HepG2 (cell line): ENCODE measurements around the gene PPP1R15A. TPM values are rescaled to one million over a fixed set of nuclear protein-coding genes. Genes with fewer than 3 reads are reported as not detected.
A peak's percentile ranks its signal among the peaks of the same experiment; 100 is the strongest.

Source experiments
- CEBPG ChIP-seq: IDR thresholded peaks from 2 replicates; pipeline ENCODE4 v1.6.1; 2016
- DPF2 ChIP-seq: sonication (generic); formaldehyde crosslinking; IDR thresholded peaks from 2 replicates; pipeline ENCODE4 v1.4.0; 2020; ENCODE audit warnings: mild to moderate bottlenecking, low read depth, missing genetic modification reagents, borderline replicate concordance
- SYNCRIP ChIP-seq: fragments of 200-400 bp; formaldehyde crosslinking; IDR thresholded peaks from 2 replicates; pipeline ENCODE4 v1.6.1; 2018; ENCODE audit warnings: mild to moderate bottlenecking, low read depth, low read length; ENCODE audit not compliant: insufficient read depth
- ZBTB20 ChIP-seq: sonication (generic); formaldehyde crosslinking; IDR thresholded peaks from 2 replicates; pipeline ENCODE4 v1.8.1; 2023; ENCODE audit warnings: missing genetic modification reagents, low read depth, mild to moderate bottlenecking, borderline replicate concordance
- ZBTB21 ChIP-seq: sonication (generic); formaldehyde crosslinking; IDR thresholded peaks from 2 replicates; pipeline ENCODE4 v1.4.0; 2020; ENCODE audit warnings: missing genetic modification reagents
- ZC3H4 ChIP-seq: sonication (generic); formaldehyde crosslinking; IDR thresholded peaks from 2 replicates; pipeline ENCODE4 v1.4.0; 2020; ENCODE audit warnings: missing genetic modification reagents, borderline replicate concordance
- ZNF34 ChIP-seq: sonication (generic); formaldehyde crosslinking; IDR thresholded peaks from 2 replicates; pipeline ENCODE4 v1.4.0; 2020; ENCODE audit warnings: mild to moderate bottlenecking, missing genetic modification reagents, borderline replicate concordance
- ZNF552 ChIP-seq: sonication (generic); formaldehyde crosslinking; IDR thresholded peaks from 2 replicates; pipeline ENCODE4 v1.9.0; 2022; ENCODE audit warnings: missing genetic modification reagents, mild to moderate bottlenecking, borderline replicate concordance
- ZNF879 ChIP-seq: sonication (generic); formaldehyde crosslinking; IDR thresholded peaks from 2 replicates; pipeline ENCODE4 v1.8.1; 2023; ENCODE audit warnings: missing genetic modification reagents
- polyA plus RNA-seq, 8 experiments: library from polyadenylated mRNA; depleted of rRNA in 3 of 8; stranded (reverse) in 7 of 8; unstranded in 1 of 8; fragments of >200 nt; fragmentation: Illumina TruSeq in 4 of 8; extraction: Trizol in 4 of 8; gene quantifications; 2 replicates each; pipeline versions ENCODE4 v1.2.1 to v1.2.3, GENCODE V29; 2011 to 2016; ENCODE audit warnings: low read depth in 4 of 8, missing spikeins in 1 of 8, mixed read lengths in 1 of 8; ENCODE audit not compliant: insufficient read depth in 1 of 8
- total RNA-seq, 5 experiments: library from RNA; depleted of rRNA; stranded (reverse); fragments of >200 nt; fragmentation: Illumina TruSeq; extraction: Trizol; gene quantifications; 2 replicates each; pipeline ENCODE4 v1.2.3, GENCODE V29; 2016; ENCODE audit warnings: low read depth in 1 of 5
- TF ChIP-seq, protein P1 (sequence below): sonication (generic); formaldehyde crosslinking; IDR thresholded peaks from 2 replicates; pipeline ENCODE4 v1.4.0; 2020; ENCODE audit warnings: missing genetic modification reagents, low read depth, mild to moderate bottlenecking, borderline replicate concordance
- TF ChIP-seq, protein P2 (sequence below): sonication (generic); formaldehyde crosslinking; IDR thresholded peaks from 2 replicates; pipeline ENCODE4 v1.4.0; 2020; ENCODE audit warnings: low read depth, missing genetic modification reagents
- TF ChIP-seq, protein P3 (sequence below): sonication (generic); formaldehyde crosslinking; IDR thresholded peaks from 2 replicates; pipeline ENCODE4 v1.4.0; 2020; ENCODE audit warnings: missing genetic modification reagents, borderline replicate concordance
- TF ChIP-seq, protein P4 (sequence below): sonication (generic); formaldehyde crosslinking; IDR thresholded peaks from 2 replicates; pipeline ENCODE4 v1.4.0; 2020; ENCODE audit warnings: mild to moderate bottlenecking, missing genetic modification reagents
- TF ChIP-seq, protein P5 (sequence below), 2 experiments: sonication (generic) in 1 of 2; formaldehyde crosslinking in 1 of 2; IDR thresholded peaks; 2 replicates each; pipeline versions ENCODE4 v1.5.1 to v1.6.1; 2011 to 2020; ENCODE audit warnings: borderline replicate concordance in 1 of 2, low read depth in 1 of 2, low read length in 1 of 2, mild to moderate bottlenecking in 1 of 2, missing genetic modification reagents in 1 of 2, moderate library complexity in 1 of 2

PPP1R15A gene
- total and polyA plus RNA-seq, 2 of the 13 experiments (the other 11 are each of a cell fraction or from before 2014, with no cell fraction given): 15.6 to 18.5 TPM

DNA sequence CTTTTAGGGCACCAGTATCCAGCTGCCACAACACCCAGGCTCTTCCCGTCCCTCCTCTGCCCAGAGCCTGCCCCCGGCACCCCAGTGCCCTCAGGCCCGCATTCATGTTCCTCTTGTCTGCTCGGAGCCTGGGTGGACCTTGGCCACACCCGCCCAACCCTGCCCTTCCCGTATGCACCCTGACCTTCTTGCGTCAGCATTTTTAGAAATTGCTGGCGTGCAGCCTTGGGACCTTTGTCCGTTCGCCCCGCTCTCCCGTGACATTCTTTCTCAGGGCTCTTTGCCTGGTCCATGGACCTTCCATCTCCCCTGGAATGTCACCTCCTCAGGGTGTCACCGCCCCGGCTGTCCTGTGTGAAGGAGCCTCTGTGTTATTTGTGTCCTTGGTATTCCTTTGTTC, 35.5 kb downstream of the PPP1R15A start (continued):
- TF ChIP-seq, protein P1, sequence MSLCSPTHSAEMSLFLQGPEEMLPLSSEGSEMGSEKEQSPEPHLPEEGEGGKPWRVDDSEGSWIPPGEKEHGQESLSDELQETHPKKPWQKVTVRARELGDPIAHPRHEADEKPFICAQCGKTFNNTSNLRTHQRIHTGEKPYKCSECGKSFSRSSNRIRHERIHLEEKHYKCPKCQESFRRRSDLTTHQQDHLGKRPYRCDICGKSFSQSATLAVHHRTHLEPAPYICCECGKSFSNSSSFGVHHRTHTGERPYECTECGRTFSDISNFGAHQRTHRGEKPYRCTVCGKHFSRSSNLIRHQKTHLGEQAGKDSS (CRISPR knock-in tag): no peak; the same call in 1 of the 2 replicates
- TF ChIP-seq ZBTB20 (CRISPR knock-in tag): no peak
- TF ChIP-seq, protein P2, sequence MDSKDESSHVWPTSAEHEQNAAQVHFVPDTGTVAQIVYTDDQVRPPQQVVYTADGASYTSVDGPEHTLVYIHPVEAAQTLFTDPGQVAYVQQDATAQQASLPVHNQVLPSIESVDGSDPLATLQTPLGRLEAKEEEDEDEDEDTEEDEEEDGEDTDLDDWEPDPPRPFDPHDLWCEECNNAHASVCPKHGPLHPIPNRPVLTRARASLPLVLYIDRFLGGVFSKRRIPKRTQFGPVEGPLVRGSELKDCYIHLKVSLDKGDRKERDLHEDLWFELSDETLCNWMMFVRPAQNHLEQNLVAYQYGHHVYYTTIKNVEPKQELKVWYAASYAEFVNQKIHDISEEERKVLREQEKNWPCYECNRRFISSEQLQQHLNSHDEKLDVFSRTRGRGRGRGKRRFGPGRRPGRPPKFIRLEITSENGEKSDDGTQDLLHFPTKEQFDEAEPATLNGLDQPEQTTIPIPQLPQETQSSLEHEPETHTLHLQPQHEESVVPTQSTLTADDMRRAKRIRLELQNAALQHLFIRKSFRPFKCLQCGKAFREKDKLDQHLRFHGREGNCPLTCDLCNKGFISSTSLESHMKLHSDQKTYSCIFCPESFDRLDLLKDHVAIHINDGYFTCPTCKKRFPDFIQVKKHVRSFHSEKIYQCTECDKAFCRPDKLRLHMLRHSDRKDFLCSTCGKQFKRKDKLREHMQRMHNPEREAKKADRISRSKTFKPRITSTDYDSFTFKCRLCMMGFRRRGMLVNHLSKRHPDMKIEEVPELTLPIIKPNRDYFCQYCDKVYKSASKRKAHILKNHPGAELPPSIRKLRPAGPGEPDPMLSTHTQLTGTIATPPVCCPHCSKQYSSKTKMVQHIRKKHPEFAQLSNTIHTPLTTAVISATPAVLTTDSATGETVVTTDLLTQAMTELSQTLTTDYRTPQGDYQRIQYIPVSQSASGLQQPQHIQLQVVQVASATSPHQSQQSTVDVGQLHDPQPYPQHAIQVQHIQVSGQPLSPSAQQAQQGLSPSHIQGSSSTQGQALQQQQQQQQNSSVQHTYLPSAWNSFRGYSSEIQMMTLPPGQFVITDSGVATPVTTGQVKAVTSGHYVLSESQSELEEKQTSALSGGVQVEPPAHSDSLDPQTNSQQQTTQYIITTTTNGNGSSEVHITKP: 0 out of 2 replicates have a peak, but pooled peaks have one; percentile 40
- TF ChIP-seq ZC3H4 (CRISPR knock-in tag): no peak
- TF ChIP-seq DPF2 (CRISPR knock-in tag): peak; percentile 72
- 0 out of 2 replicates have a peak, but pooled peaks have one; percentile 49 for TF ChIP-seq ZBTB21 (CRISPR knock-in tag)
- TF ChIP-seq CEBPG (CRISPR knock-in tag): peak; percentile 93
- TF ChIP-seq, protein P3, sequence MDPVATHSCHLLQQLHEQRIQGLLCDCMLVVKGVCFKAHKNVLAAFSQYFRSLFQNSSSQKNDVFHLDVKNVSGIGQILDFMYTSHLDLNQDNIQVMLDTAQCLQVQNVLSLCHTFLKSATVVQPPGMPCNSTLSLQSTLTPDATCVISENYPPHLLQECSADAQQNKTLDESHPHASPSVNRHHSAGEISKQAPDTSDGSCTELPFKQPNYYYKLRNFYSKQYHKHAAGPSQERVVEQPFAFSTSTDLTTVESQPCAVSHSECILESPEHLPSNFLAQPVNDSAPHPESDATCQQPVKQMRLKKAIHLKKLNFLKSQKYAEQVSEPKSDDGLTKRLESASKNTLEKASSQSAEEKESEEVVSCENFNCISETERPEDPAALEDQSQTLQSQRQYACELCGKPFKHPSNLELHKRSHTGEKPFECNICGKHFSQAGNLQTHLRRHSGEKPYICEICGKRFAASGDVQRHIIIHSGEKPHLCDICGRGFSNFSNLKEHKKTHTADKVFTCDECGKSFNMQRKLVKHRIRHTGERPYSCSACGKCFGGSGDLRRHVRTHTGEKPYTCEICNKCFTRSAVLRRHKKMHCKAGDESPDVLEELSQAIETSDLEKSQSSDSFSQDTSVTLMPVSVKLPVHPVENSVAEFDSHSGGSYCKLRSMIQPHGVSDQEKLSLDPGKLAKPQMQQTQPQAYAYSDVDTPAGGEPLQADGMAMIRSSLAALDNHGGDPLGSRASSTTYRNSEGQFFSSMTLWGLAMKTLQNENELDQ: no peak
- TF ChIP-seq ZNF34 (CRISPR knock-in tag): no peak
- no peak for TF ChIP-seq ZNF879 (CRISPR knock-in tag)
- TF ChIP-seq ZNF552 (CRISPR knock-in tag): 0 out of 2 replicates have a peak, but pooled peaks have one; percentile 43
- TF ChIP-seq, protein P4, sequence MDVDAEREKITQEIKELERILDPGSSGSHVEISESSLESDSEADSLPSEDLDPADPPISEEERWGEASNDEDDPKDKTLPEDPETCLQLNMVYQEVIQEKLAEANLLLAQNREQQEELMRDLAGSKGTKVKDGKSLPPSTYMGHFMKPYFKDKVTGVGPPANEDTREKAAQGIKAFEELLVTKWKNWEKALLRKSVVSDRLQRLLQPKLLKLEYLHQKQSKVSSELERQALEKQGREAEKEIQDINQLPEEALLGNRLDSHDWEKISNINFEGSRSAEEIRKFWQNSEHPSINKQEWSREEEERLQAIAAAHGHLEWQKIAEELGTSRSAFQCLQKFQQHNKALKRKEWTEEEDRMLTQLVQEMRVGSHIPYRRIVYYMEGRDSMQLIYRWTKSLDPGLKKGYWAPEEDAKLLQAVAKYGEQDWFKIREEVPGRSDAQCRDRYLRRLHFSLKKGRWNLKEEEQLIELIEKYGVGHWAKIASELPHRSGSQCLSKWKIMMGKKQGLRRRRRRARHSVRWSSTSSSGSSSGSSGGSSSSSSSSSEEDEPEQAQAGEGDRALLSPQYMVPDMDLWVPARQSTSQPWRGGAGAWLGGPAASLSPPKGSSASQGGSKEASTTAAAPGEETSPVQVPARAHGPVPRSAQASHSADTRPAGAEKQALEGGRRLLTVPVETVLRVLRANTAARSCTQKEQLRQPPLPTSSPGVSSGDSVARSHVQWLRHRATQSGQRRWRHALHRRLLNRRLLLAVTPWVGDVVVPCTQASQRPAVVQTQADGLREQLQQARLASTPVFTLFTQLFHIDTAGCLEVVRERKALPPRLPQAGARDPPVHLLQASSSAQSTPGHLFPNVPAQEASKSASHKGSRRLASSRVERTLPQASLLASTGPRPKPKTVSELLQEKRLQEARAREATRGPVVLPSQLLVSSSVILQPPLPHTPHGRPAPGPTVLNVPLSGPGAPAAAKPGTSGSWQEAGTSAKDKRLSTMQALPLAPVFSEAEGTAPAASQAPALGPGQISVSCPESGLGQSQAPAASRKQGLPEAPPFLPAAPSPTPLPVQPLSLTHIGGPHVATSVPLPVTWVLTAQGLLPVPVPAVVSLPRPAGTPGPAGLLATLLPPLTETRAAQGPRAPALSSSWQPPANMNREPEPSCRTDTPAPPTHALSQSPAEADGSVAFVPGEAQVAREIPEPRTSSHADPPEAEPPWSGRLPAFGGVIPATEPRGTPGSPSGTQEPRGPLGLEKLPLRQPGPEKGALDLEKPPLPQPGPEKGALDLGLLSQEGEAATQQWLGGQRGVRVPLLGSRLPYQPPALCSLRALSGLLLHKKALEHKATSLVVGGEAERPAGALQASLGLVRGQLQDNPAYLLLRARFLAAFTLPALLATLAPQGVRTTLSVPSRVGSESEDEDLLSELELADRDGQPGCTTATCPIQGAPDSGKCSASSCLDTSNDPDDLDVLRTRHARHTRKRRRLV (CRISPR knock-in tag): no peak
- no peak for TF ChIP-seq SYNCRIP
- TF ChIP-seq, protein P5, sequence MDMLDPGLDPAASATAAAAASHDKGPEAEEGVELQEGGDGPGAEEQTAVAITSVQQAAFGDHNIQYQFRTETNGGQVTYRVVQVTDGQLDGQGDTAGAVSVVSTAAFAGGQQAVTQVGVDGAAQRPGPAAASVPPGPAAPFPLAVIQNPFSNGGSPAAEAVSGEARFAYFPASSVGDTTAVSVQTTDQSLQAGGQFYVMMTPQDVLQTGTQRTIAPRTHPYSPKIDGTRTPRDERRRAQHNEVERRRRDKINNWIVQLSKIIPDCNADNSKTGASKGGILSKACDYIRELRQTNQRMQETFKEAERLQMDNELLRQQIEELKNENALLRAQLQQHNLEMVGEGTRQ (IDR thresholded peaks at IDR 0.05; ENCODE audit: low read depth, low read length): no peak
- TF ChIP-seq, protein P5 (CRISPR knock-in tag; IDR thresholded peaks at IDR 0.05; ENCODE audit: borderline replicate concordance): no peak
